ENCODE measurements around the gene CAMK2B.

- TF ChIP-seq PAX5 (IDR thresholded peaks at IDR 0.05; ENCODE audit: insufficient read depth, low read length, severe bottlenecking) (no peak), POLR2AphosphoS5 (IDR thresholded peaks at IDR 0.05; ENCODE audit: low read depth, low read length) (no peak), SPI1 (IDR thresholded peaks at IDR 0.05; ENCODE audit: low read depth, low read length) (no peak)
These were observed 117.3 kb downstream of the CAMK2B start for GRCh38 chr7:44208085-44208484.
